Gastrocnemius medialis (tissue), 4 donors: ENCODE data around the gene BEST3. TPM values are rescaled to one million over a fixed set of nuclear protein-coding genes. Genes with fewer than 3 reads are reported as not detected.

ENCODE experiments used
- total RNA-seq, 4 donors: library from RNA; depleted of rRNA; stranded (reverse); fragments of >200 nt; gene quantifications; one replicate each; pipeline versions ENCODE4 v1.1.0 to v1.2.3, GENCODE V29; 2016

BEST3 gene
- total RNA-seq, 4 donors from 2014 or later: 61.8 to 163 (median 119) TPM

Other genes starting within 250 kb of the BEST3 start
- gene FRS2, start 228.9 kb downstream of the BEST3 start, total RNA-seq: 10 to 100 TPM; 21.0 to 32.1 (median 21.3) TPM
- gene CCT2, start 113.8 kb downstream of the BEST3 start, total RNA-seq: 100 to 1,000 TPM; 124 to 153 (median 138) TPM
- gene LRRC10, start 88.4 kb downstream of the BEST3 start, total RNA-seq: not detected
- 10 to 100 TPM; 18.6 to 27.4 (median 20.3) TPM for gene RAB3IP, start 39.6 kb upstream of the BEST3 start, total RNA-seq
- 1 to 10 TPM in 1 of 4 donors, not detected in 3; 1.1 TPM for gene MYRFL, start 125.9 kb upstream of the BEST3 start, total RNA-seq